NT2/D1 (cell line): ENCODE results near the gene PPP1R15A.

Experiments
- DNase-seq: peaks from one replicate; pipeline ENCODE4 v3.0.0-alpha.2; 2011; ENCODE audit warnings: low read depth, low spot score
- H3K27me3 ChIP-seq: 2 replicates; pipeline ENCODE4 v1.6.0; 2011; ENCODE audit warnings: mild to moderate bottlenecking; ENCODE audit not compliant: insufficient read length, insufficient read depth
- H3K36me3 ChIP-seq: 2 replicates; pipeline ENCODE4 v1.6.1; 2011; ENCODE audit warnings: mild to moderate bottlenecking, low read length, mixed read lengths; ENCODE audit not compliant: insufficient read depth, insufficient read length
- H3K4me1 ChIP-seq: 2 replicates; pipeline ENCODE4 v1.5.1; 2011; ENCODE audit not compliant: insufficient read depth, insufficient read length
- H3K4me3 ChIP-seq: 2 replicates; pipeline ENCODE4 v1.5.1; 2011; ENCODE audit warnings: low read depth; ENCODE audit not compliant: insufficient read length
- H3K9ac ChIP-seq: 2 replicates; pipeline ENCODE4 v1.6.0; 2011; ENCODE audit warnings: low read depth; ENCODE audit not compliant: insufficient read length
- H3K9me3 ChIP-seq: 2 replicates; pipeline ENCODE4 v1.5.1; 2011; ENCODE audit warnings: mild to moderate bottlenecking, low read length; ENCODE audit not compliant: insufficient read depth
- SUZ12 ChIP-seq: IDR thresholded peaks from 2 replicates; pipeline ENCODE4 v1.6.1; 2011; ENCODE audit not compliant: insufficient read length, insufficient read depth; ENCODE audit errors: extremely low read depth
- YY1 ChIP-seq: IDR thresholded peaks from 2 replicates; pipeline ENCODE4 v1.6.1; 2011; ENCODE audit not compliant: insufficient read length, insufficient read depth
- ZNF274 ChIP-seq: IDR thresholded peaks from 2 replicates; pipeline ENCODE4 v1.6.1; 2011; ENCODE audit warnings: mild to moderate bottlenecking, low read depth, low read length

PPP1R15A gene

DNA sequence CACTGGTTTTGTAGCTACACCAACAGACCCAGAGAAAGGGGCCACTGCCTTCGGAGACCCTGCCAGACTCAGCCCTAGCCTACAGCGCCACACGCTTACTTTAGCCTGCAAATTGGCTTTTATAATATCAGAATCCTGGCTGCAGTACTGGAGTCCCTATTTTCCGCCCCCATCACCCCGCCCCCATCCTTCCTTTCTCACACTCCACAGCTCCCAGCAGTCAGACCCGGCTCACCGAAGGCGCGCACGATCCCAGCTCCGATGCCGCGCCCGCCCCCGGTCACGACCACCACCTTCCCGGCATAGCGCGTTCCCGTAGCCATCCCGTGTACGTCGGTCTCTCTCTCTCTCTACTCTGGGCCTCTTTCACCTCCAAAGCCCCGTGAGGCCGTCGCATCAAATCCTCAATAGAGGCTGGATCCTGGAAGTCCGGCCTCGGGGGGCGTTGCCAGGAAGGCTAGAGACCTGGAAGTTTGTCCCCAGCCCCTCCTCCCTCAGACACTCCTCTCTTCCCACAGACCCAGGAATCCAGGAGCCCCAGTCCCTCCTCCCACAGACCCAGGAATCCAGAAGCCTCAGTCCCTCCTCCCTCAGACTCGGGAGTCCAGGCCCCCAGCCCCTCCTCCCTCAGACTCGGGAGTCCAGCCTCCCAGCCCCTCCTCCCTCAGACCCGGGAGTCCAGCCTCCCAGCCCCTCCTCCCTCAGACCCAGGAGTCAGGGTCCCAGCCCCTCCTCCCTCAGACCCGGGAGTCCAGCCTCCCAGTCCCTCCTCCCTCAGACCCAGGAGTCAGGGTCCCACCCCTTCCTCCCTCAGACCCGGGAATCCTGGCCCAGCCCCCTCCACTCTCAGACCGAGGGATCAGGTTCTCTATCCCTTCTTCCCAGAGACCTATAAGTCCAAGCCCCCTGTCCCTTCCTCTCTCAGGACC is 35.9 kb upstream of the PPP1R15A start, which contains the start of gene HSD17B14:
Gene HSD17B14 (minus strand): TSS at position 403 of the 929 bp plus-strand sequence. CDS start 80 bp downstream, at position 323.
- Histone ChIP-seq H3K4me1 (no peaks in the 10 kb centered on the region), H3K27me3 (no peaks in the 10 kb centered on the region), H3K9ac (peak within 1 kb of the TSS; percentile 85), H3K36me3 (no peaks in the 10 kb centered on the region), H3K9me3 (no peaks in the 10 kb centered on the region), H3K4me3 (peak within 1 kb of the TSS; percentile 59)
- DNase-seq: no peak
- TF ChIP-seq ZNF274 (no peak), YY1 (no peak), SUZ12 (no peak)

DNA sequence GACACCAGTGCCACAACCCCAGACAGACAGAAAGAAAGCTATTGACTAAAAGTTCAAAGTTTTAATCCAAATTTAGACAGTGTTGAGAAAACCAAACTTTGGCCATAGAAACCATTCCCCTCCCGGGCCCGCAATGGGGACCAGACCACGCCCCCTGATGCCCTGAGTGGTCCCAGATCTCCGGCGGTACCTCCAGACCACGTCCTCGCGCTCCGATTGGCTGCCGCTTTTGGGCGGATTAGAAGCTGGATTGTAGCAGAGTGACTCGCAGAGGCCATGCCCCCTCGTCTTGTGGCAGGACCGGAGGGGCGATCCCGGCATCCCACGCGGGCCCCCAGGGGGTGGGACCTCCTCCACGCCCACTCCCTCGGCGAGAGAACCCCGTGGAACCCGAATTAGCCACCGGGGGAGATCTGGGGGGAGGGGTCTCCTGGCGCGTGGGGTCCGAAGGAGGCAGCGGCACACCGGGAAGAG is 35.1 kb upstream of the PPP1R15A start:
- H3K36me3 ChIP-seq: no peaks in the 10 kb centered on the region
- TF ChIP-seq ZNF274 (no peak), YY1 (no peak), SUZ12 (no peak)
- peak overlapping the region; percentile 68 for H3K9ac ChIP-seq
- peak overlapping the region; percentile 59 for H3K4me3 ChIP-seq
- DNase-seq: peak; percentile 78
- H3K9me3 ChIP-seq: no peaks in the 10 kb centered on the region
- H3K4me1 ChIP-seq: no peaks in the 10 kb centered on the region
- H3K27me3 ChIP-seq: no peaks in the 10 kb centered on the region

DNA sequence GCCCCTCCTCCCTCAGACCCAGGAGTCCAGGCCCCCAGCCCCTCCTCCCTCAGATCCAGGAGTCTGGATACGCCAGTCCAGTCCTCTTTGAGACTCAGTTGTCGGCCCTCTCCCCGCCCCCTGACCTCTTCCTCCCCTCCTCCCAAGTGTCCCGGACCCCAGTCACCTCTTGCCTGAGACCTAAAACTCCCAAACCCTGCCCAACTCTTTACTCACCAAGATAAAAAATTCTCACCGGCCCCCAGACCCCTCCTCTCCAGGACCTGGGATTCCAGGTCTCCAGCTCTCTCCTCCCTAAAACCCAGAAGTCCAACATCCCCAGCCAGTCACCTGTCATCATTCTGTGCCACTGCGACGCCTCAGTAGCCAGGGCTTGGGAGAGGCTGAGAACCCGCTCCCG is 34.5 kb upstream of the PPP1R15A start:
- no peaks in the 10 kb centered on the region for H3K4me1 ChIP-seq
- TF ChIP-seq YY1 (no peak), ZNF274 (no peak), SUZ12 (no peak)
- no peak for DNase-seq
- no peaks in the 10 kb centered on the region for H3K36me3 ChIP-seq
- H3K27me3 ChIP-seq: no peaks in the 10 kb centered on the region
- peak overlapping the region; percentile 59 for H3K4me3 ChIP-seq
- no peaks in the 10 kb centered on the region for H3K9me3 ChIP-seq
- peak overlapping the region; percentile 68 for H3K9ac ChIP-seq

DNA sequence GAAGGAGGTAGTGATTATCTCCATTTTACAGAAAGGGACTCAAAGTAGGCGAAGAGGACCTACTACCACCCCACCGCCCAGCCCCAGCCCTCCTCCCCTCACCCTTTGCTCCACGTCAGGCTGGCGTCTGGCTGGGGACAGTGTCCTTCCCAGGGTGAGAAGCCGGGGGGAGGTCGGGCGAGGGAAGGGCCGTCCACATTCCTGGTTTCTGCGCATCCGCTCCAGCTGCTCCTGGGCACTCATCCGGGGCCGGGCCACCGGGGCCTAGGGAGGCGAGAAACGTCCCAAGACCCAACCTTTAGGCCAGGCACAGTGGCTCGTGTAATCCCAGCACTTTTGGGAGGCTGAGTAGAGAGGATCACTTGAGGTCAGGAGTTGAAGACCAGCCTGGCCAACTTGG is 31.2 kb upstream of the PPP1R15A start:
- no peaks in the 10 kb centered on the region for H3K27me3 ChIP-seq
- no peak overlapping the region for H3K4me3 ChIP-seq
- no peak for TF ChIP-seq SUZ12
- no peak for TF ChIP-seq YY1
- no peak for TF ChIP-seq ZNF274
- H3K9me3 ChIP-seq: peaks cover 4% of the 10 kb centered on the region; the same call in 1 of the 2 replicates
- H3K9ac ChIP-seq: no peak overlapping the region
- DNase-seq: no peak
- no peaks in the 10 kb centered on the region for H3K4me1 ChIP-seq
- peaks cover 4% of the 10 kb centered on the region for H3K36me3 ChIP-seq

DNA sequence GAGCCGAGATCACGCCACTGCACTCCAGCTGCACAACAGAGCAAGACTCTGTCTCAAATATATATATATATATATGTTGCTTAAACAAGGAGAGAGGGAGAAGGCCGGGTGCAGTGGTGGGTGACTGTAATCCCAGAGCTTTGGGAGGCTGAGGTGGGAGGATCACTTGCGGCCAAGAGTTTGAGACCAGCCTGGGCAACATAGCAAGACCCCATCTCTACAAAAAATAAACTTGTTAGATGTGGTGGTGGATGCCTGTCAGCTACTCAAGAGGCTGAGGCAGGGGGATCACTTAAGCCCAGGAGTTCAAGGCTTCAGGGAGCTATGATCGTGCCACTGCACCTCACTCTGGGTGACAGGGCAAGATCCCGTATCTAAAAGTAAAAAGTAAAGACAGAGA is 30.6 kb upstream of the PPP1R15A start:
- Histone ChIP-seq H3K9me3 (peaks cover 4% of the 10 kb centered on the region; the same call in 1 of the 2 replicates), H3K4me3 (no peak overlapping the region), H3K27me3 (no peaks in the 10 kb centered on the region), H3K9ac (no peak overlapping the region), H3K4me1 (no peaks in the 10 kb centered on the region), H3K36me3 (peaks cover 4% of the 10 kb centered on the region)
- DNase-seq: no peak
- TF ChIP-seq ZNF274: no peak
- TF ChIP-seq SUZ12: no peak
- TF ChIP-seq YY1: no peak

DNA sequence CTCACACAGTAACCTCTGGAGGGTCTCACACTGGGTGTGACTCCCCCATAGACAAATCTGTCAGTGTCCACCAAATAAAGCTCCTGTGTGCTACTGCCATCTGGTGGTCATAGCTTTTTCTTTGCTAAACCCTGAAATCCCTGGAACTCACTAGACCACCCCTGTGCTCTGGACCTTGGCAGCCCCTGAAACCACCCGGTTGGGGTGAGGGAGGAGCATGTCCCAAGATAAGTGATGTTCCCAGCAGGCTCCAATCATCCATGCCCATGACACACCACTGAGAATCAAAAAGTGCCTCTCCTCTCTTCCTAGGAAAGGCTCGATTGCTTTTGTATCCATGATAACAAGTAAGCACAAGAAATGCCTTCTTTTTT is 29.4 kb upstream of the PPP1R15A start:
- Histone ChIP-seq H3K27me3 (no peaks in the 10 kb centered on the region), H3K4me1 (no peaks in the 10 kb centered on the region), H3K4me3 (no peak overlapping the region), H3K36me3 (peaks cover 4% of the 10 kb centered on the region), H3K9ac (no peak overlapping the region), H3K9me3 (peaks cover 4% of the 10 kb centered on the region; the same call in 1 of the 2 replicates)
- no peak for TF ChIP-seq ZNF274
- TF ChIP-seq SUZ12: no peak
- no peak for TF ChIP-seq YY1
- DNase-seq: no peak

DNA sequence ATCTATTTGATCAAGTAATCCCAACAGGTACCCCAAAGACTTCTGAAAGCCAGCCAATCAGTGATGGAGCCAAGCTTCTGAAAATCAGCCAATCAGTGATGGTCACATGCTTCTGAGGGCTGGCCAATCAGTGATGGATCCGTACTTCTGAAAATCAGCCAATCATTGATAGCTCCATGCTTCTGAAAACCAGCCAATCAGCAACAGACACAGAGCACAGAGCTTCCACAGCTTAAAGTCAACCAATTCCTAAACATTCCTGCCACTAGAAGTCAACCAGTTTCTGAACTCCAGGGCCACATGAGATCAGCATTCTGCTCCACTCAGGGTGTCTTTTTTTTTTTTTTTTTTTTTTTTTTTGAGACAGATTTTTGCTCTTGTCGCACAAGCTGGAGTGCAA is 27.7 kb upstream of the PPP1R15A start:
- no peak for DNase-seq
- no peaks in the 10 kb centered on the region for H3K27me3 ChIP-seq
- no peak overlapping the region for H3K9ac ChIP-seq
- no peak overlapping the region for H3K4me3 ChIP-seq
- no peaks in the 10 kb centered on the region for H3K4me1 ChIP-seq
- peaks cover 4% of the 10 kb centered on the region for H3K36me3 ChIP-seq
- peaks cover 4% of the 10 kb centered on the region; the same call in 1 of the 2 replicates for H3K9me3 ChIP-seq
- TF ChIP-seq YY1: no peak
- no peak for TF ChIP-seq SUZ12
- no peak for TF ChIP-seq ZNF274
